HG03521 (cell line): Measurements from ENCODE around the gene HERC2.
"Not testable (repeated sequence)": the region's sequence is repeated elsewhere in the genome, so short reads cannot be mapped to it uniquely, and the experiment has no call there.

Experiments used
- ATAC-seq: cut with Tn5 transposase; IDR thresholded peaks from one replicate; pipeline ENCODE4 v1.9.1; 2021; ENCODE audit warnings: mild to moderate bottlenecking, moderate library complexity; ENCODE audit not compliant: unreplicated experiment

Gene HERC2

GRCh38 chr15:28286031-28286430 is 35.9 kb downstream of the HERC2 start:
- no peak for ATAC-seq

- no peak for ATAC-seq
Measured at GRCh38 chr15:28281876-28282275, 40.1 kb downstream of the HERC2 start.

- no peak for ATAC-seq
Measured at GRCh38 chr15:28274635-28275034, 47.3 kb downstream of the HERC2 start.

GRCh38 chr15:28273873-28274610 is 47.9 kb downstream of the HERC2 start:
- no peak for ATAC-seq

GRCh38 chr15:28273468-28273867 is 48.5 kb downstream of the HERC2 start:
- no peak for ATAC-seq

GRCh38 chr15:28272587-28272986 is 49.4 kb downstream of the HERC2 start:
- ATAC-seq = no peak

GRCh38 chr15:28271697-28272260 is 50.2 kb downstream of the HERC2 start:
- no peak for ATAC-seq

GRCh38 chr15:28269097-28269496 is 52.9 kb downstream of the HERC2 start:
- ATAC-seq = no peak

- ATAC-seq = no peak
Measured at GRCh38 chr15:28267727-28268126, 54.3 kb downstream of the HERC2 start.

GRCh38 chr15:28265334-28266019 is 56.5 kb downstream of the HERC2 start:
- no peak for ATAC-seq

GRCh38 chr15:28264166-28264565 is 57.8 kb downstream of the HERC2 start:
- ATAC-seq = no peak

GRCh38 chr15:28262438-28262837 is 59.5 kb downstream of the HERC2 start:
- no peak for ATAC-seq

GRCh38 chr15:28260722-28261121 is 61.3 kb downstream of the HERC2 start:
- ATAC-seq = no peak

- no peak for ATAC-seq
Measured at GRCh38 chr15:28260317-28260716, 61.7 kb downstream of the HERC2 start.

- ATAC-seq = no peak
Measured at GRCh38 chr15:28255965-28256364, 66.0 kb downstream of the HERC2 start.

- peak; percentile 58 for ATAC-seq
Measured at GRCh38 chr15:28252831-28253230, 69.1 kb downstream of the HERC2 start.

- ATAC-seq = no peak
Measured at GRCh38 chr15:28246605-28247004, 75.4 kb downstream of the HERC2 start.

- ATAC-seq = no peak
Measured at GRCh38 chr15:28243901-28244300, 78.1 kb downstream of the HERC2 start.

- no peak for ATAC-seq
Measured at GRCh38 chr15:28243399-28243798, 78.6 kb downstream of the HERC2 start.

GRCh38 chr15:28238296-28238695 is 83.7 kb downstream of the HERC2 start:
- ATAC-seq = not testable (repeated sequence)

- not testable (repeated sequence) for ATAC-seq
Measured at GRCh38 chr15:28231743-28232142, 90.2 kb downstream of the HERC2 start.

- ATAC-seq = not testable (repeated sequence)
Measured at GRCh38 chr15:28231336-28231735, 90.6 kb downstream of the HERC2 start.
